Left renal cortex interstitium (tissue), 4 donors: ENCODE results near the gene DOLK. TPM values are rescaled to one million over a fixed set of nuclear protein-coding genes. Genes with fewer than 3 reads are reported as not detected.

Experiments used
- DNase-seq, 4 donors: peaks; one replicate each; pipeline ENCODE4 v3.0.0-alpha.2; 2013; ENCODE audit warnings: low read depth in 4 of 4, low spot score in 2 of 4, missing footprints in 1 of 4
- polyA plus RNA-seq, 4 donors: library from polyadenylated mRNA; unstranded; fragments of 120-200 nt; gene quantifications; one replicate each; pipeline ENCODE4 v1.2.1, GENCODE V29; 2013; ENCODE audit not compliant: insufficient read length in 4 of 4

Gene DOLK
- polyA plus RNA-seq, 4 donors = 14.4 to 20.0 (median 16.8) TPM

- DNase-seq = no peak
Measured at GRCh38 chr9:128936171-128936865, 11.1 kb downstream of the DOLK start.

- no peak for DNase-seq
Measured at GRCh38 chr9:128933731-128934130, 13.7 kb downstream of the DOLK start.

GRCh38 chr9:128929560-128929959 lies 17.8 kb downstream of the DOLK start:
- DNase-seq = no peak

- no peak for DNase-seq
Measured at GRCh38 chr9:128928624-128929023, 18.8 kb downstream of the DOLK start.

- peak in 3 of 4 donors; percentile 17 to 45 (median 41) for DNase-seq
Measured at GRCh38 chr9:128927731-128928411, 19.5 kb downstream of the DOLK start.

GRCh38 chr9:128923493-128923883 lies 23.9 kb downstream of the DOLK start:
- no peak for DNase-seq

- DNase-seq = peak; percentile 66 to 77 (median 74)
Measured at GRCh38 chr9:128921881-128922763, 25.3 kb downstream of the DOLK start.

GRCh38 chr9:128920381-128921058 lies 26.9 kb downstream of the DOLK start, which contains the start of gene PHYHD1:
Gene PHYHD1 (plus strand): TSS chr9:128920982. CDS start chr9:128922324, 1,342 bp downstream.
- DNase-seq = no peak

- no peak for DNase-seq
Measured at GRCh38 chr9:128919402-128920089, 27.9 kb downstream of the DOLK start.

GRCh38 chr9:128918921-128919320 lies 28.5 kb downstream of the DOLK start:
- no peak for DNase-seq

GRCh38 chr9:128917151-128917849 lies 30.1 kb downstream of the DOLK start:
- DNase-seq = no peak

- DNase-seq = no peak
Measured at GRCh38 chr9:128916745-128917144, 30.7 kb downstream of the DOLK start.

GRCh38 chr9:128916204-128916603 lies 31.2 kb downstream of the DOLK start:
- no peak for DNase-seq

- DNase-seq = no peak
Measured at GRCh38 chr9:128913995-128914772, 33.2 kb downstream of the DOLK start.

GRCh38 chr9:128913048-128913900 lies 34.1 kb downstream of the DOLK start:
- DNase-seq = no peak

- no peak for DNase-seq
Measured at GRCh38 chr9:128912270-128912853, 35.0 kb downstream of the DOLK start.

GRCh38 chr9:128911529-128912035 lies 35.8 kb downstream of the DOLK start:
- DNase-seq = no peak
